ENCODE data around the gene SLC22A4.

GRCh38 chr5:132323202-132323601, 29.0 kb downstream of the SLC22A4 start:
- TF ChIP-seq POLR2A (IDR thresholded peaks at IDR 0.05) (no peak), CTCF (IDR thresholded peaks at IDR 0.05) (no peak)
